ENCODE results near the gene RPS6KA2.
"Not testable (repeated sequence)": the region's sequence is repeated elsewhere in the genome, so short reads cannot be mapped to it uniquely, and the experiment has no call there.

RPS6KA2 gene

GRCh38 chr6:166587631-166588413 is 39.2 kb downstream of the RPS6KA2 start:
- no peak for DNase-seq
- H3K4me3 ChIP-seq (ENCODE audit: insufficient read depth, low read depth, low read length, poor library complexity, severe bottlenecking) = no peak overlapping the region
- H3K4me1 ChIP-seq (ENCODE audit: control insufficient read depth, insufficient read depth, low read length, poor library complexity, severe bottlenecking) = no peaks in the 10 kb centered on the region
- no peaks in the 10 kb centered on the region for H3K9me3 ChIP-seq (ENCODE audit: control insufficient read depth, low read length)
- no peaks in the 10 kb centered on the region for H3K36me3 ChIP-seq (ENCODE audit: control insufficient read depth, insufficient read depth, low read length)
- no peaks in the 10 kb centered on the region for H3K27me3 ChIP-seq (replicated peaks; ENCODE audit: control insufficient read depth, insufficient read depth, low read length, poor library complexity, severe bottlenecking)
- H3K27ac ChIP-seq (ENCODE audit: insufficient read depth, low read length, poor library complexity, severe bottlenecking) = no peak overlapping the region

- H3K27me3 ChIP-seq (replicated peaks; ENCODE audit: control insufficient read depth, insufficient read depth, low read length, poor library complexity, severe bottlenecking) = no peaks in the 10 kb centered on the region
- H3K4me1 ChIP-seq (ENCODE audit: control insufficient read depth, insufficient read depth, low read length, poor library complexity, severe bottlenecking) = no peaks in the 10 kb centered on the region
- H3K4me3 ChIP-seq (ENCODE audit: insufficient read depth, low read depth, low read length, poor library complexity, severe bottlenecking) = no peak within 1 kb of the TSS
- H3K9me3 ChIP-seq (ENCODE audit: control insufficient read depth, low read length) = no peaks in the 10 kb centered on the region
- H3K27ac ChIP-seq (ENCODE audit: insufficient read depth, low read length, poor library complexity, severe bottlenecking) = no peak within 1 kb of the TSS
- DNase-seq = peak; percentile 10 to 21 (median 10)
- H3K36me3 ChIP-seq (ENCODE audit: control insufficient read depth, insufficient read depth, low read length) = no peaks in the 10 kb centered on the region
These were observed 40.5 kb downstream of the RPS6KA2 start, which contains the start of gene RAMACL for GRCh38 chr6:166586424-166587156. RAMACL (minus strand) TSS chr6:166586678; CDS start chr6:166586477, 201 bp downstream.

GRCh38 chr6:166584853-166585429 is 42.1 kb downstream of the RPS6KA2 start:
- H3K4me3 ChIP-seq (ENCODE audit: insufficient read depth, low read depth, low read length, poor library complexity, severe bottlenecking) = no peak overlapping the region
- H3K27me3 ChIP-seq (replicated peaks; ENCODE audit: control insufficient read depth, insufficient read depth, low read length, poor library complexity, severe bottlenecking) = no peaks in the 10 kb centered on the region
- H3K36me3 ChIP-seq (ENCODE audit: control insufficient read depth, insufficient read depth, low read length) = no peaks in the 10 kb centered on the region
- H3K27ac ChIP-seq (ENCODE audit: insufficient read depth, low read length, poor library complexity, severe bottlenecking) = no peak overlapping the region
- DNase-seq = no peak
- H3K9me3 ChIP-seq (ENCODE audit: control insufficient read depth, low read length) = no peaks in the 10 kb centered on the region
- H3K4me1 ChIP-seq (ENCODE audit: control insufficient read depth, insufficient read depth, low read length, poor library complexity, severe bottlenecking) = no peaks in the 10 kb centered on the region

GRCh38 chr6:166584155-166584554 is 42.9 kb downstream of the RPS6KA2 start:
- Histone ChIP-seq H3K4me1 (ENCODE audit: control insufficient read depth, insufficient read depth, low read length, poor library complexity, severe bottlenecking) (no peaks in the 10 kb centered on the region), H3K27me3 (replicated peaks; ENCODE audit: control insufficient read depth, insufficient read depth, low read length, poor library complexity, severe bottlenecking) (no peaks in the 10 kb centered on the region), H3K4me3 (ENCODE audit: insufficient read depth, low read depth, low read length, poor library complexity, severe bottlenecking) (no peak overlapping the region), H3K27ac (ENCODE audit: insufficient read depth, low read length, poor library complexity, severe bottlenecking) (no peak overlapping the region), H3K9me3 (ENCODE audit: control insufficient read depth, low read length) (no peaks in the 10 kb centered on the region), H3K36me3 (ENCODE audit: control insufficient read depth, insufficient read depth, low read length) (no peaks in the 10 kb centered on the region)
- no peak for DNase-seq

GRCh38 chr6:166583230-166583965 is 43.7 kb downstream of the RPS6KA2 start:
- H3K27me3 ChIP-seq (replicated peaks; ENCODE audit: control insufficient read depth, insufficient read depth, low read length, poor library complexity, severe bottlenecking) = no peaks in the 10 kb centered on the region
- H3K9me3 ChIP-seq (ENCODE audit: control insufficient read depth, low read length) = no peaks in the 10 kb centered on the region
- no peak for DNase-seq
- no peaks in the 10 kb centered on the region for H3K36me3 ChIP-seq (ENCODE audit: control insufficient read depth, insufficient read depth, low read length)
- no peak overlapping the region for H3K4me3 ChIP-seq (ENCODE audit: insufficient read depth, low read depth, low read length, poor library complexity, severe bottlenecking)
- H3K4me1 ChIP-seq (ENCODE audit: control insufficient read depth, insufficient read depth, low read length, poor library complexity, severe bottlenecking) = no peaks in the 10 kb centered on the region
- H3K27ac ChIP-seq (ENCODE audit: insufficient read depth, low read length, poor library complexity, severe bottlenecking) = no peak overlapping the region

GRCh38 chr6:166582258-166582657 is 44.8 kb downstream of the RPS6KA2 start:
- Histone ChIP-seq H3K9me3 (ENCODE audit: control insufficient read depth, low read length) (no peaks in the 10 kb centered on the region), H3K27me3 (replicated peaks; ENCODE audit: control insufficient read depth, insufficient read depth, low read length, poor library complexity, severe bottlenecking) (no peaks in the 10 kb centered on the region), H3K4me3 (ENCODE audit: insufficient read depth, low read depth, low read length, poor library complexity, severe bottlenecking) (no peak overlapping the region), H3K36me3 (ENCODE audit: control insufficient read depth, insufficient read depth, low read length) (no peaks in the 10 kb centered on the region), H3K4me1 (ENCODE audit: control insufficient read depth, insufficient read depth, low read length, poor library complexity, severe bottlenecking) (no peaks in the 10 kb centered on the region), H3K27ac (ENCODE audit: insufficient read depth, low read length, poor library complexity, severe bottlenecking) (no peak overlapping the region)
- DNase-seq = no peak

- not testable (repeated sequence) for H3K36me3 ChIP-seq (ENCODE audit: control insufficient read depth, insufficient read depth, low read length); H3K27me3 ChIP-seq (replicated peaks; ENCODE audit: control insufficient read depth, insufficient read depth, low read length, poor library complexity, severe bottlenecking); H3K4me3 ChIP-seq (ENCODE audit: insufficient read depth, low read depth, low read length, poor library complexity, severe bottlenecking); H3K9me3 ChIP-seq (ENCODE audit: control insufficient read depth, low read length); H3K4me1 ChIP-seq (ENCODE audit: control insufficient read depth, insufficient read depth, low read length, poor library complexity, severe bottlenecking); DNase-seq; H3K27ac ChIP-seq (ENCODE audit: insufficient read depth, low read length, poor library complexity, severe bottlenecking)
These were observed 45.2 kb downstream of the RPS6KA2 start for GRCh38 chr6:166581801-166582200.

GRCh38 chr6:166581091-166581511 is 46.0 kb downstream of the RPS6KA2 start:
- no peaks in the 10 kb centered on the region for H3K36me3 ChIP-seq (ENCODE audit: control insufficient read depth, insufficient read depth, low read length)
- H3K27ac ChIP-seq (ENCODE audit: insufficient read depth, low read length, poor library complexity, severe bottlenecking) = no peak overlapping the region
- no peak overlapping the region for H3K4me3 ChIP-seq (ENCODE audit: insufficient read depth, low read depth, low read length, poor library complexity, severe bottlenecking)
- no peak for DNase-seq
- H3K4me1 ChIP-seq (ENCODE audit: control insufficient read depth, insufficient read depth, low read length, poor library complexity, severe bottlenecking) = no peaks in the 10 kb centered on the region
- H3K27me3 ChIP-seq (replicated peaks; ENCODE audit: control insufficient read depth, insufficient read depth, low read length, poor library complexity, severe bottlenecking) = no peaks in the 10 kb centered on the region
- H3K9me3 ChIP-seq (ENCODE audit: control insufficient read depth, low read length) = no peaks in the 10 kb centered on the region

- H3K36me3 ChIP-seq (ENCODE audit: control insufficient read depth, insufficient read depth, low read length) = no peaks in the 10 kb centered on the region
- no peak for DNase-seq
- H3K9me3 ChIP-seq (ENCODE audit: control insufficient read depth, low read length) = no peaks in the 10 kb centered on the region
- H3K4me3 ChIP-seq (ENCODE audit: insufficient read depth, low read depth, low read length, poor library complexity, severe bottlenecking) = no peak overlapping the region
- H3K27ac ChIP-seq (ENCODE audit: insufficient read depth, low read length, poor library complexity, severe bottlenecking) = no peak overlapping the region
- no peaks in the 10 kb centered on the region for H3K4me1 ChIP-seq (ENCODE audit: control insufficient read depth, insufficient read depth, low read length, poor library complexity, severe bottlenecking)
- H3K27me3 ChIP-seq (replicated peaks; ENCODE audit: control insufficient read depth, insufficient read depth, low read length, poor library complexity, severe bottlenecking) = no peaks in the 10 kb centered on the region
These were observed 46.7 kb downstream of the RPS6KA2 start for GRCh38 chr6:166580076-166581050.
